HepG2 (cell line): ENCODE measurements around the gene TAF13. TPM values are rescaled to one million over a fixed set of nuclear protein-coding genes. Genes with fewer than 3 reads are reported as not detected.
A peak's percentile ranks its signal among the peaks of the same experiment; 100 is the strongest.

ENCODE experiments used
- CBX5 ChIP-seq: sonication (generic); formaldehyde crosslinking; IDR thresholded peaks from 2 replicates; pipeline ENCODE4 v1.4.0; 2020; ENCODE audit warnings: missing genetic modification reagents, borderline replicate concordance
- FUBP1 ChIP-seq: sonication (generic); formaldehyde crosslinking; IDR thresholded peaks from 2 replicates; pipeline ENCODE4 v1.5.1; 2020; ENCODE audit warnings: missing genetic modification reagents, mild to moderate bottlenecking, borderline replicate concordance
- HDAC2 ChIP-seq: sonication (generic); formaldehyde crosslinking; IDR thresholded peaks from 2 replicates; pipeline ENCODE4 v1.4.0; 2020; ENCODE audit warnings: missing genetic modification reagents
- HMG20A ChIP-seq: IDR thresholded peaks from 2 replicates; pipeline ENCODE4 v1.6.1; 2016; ENCODE audit warnings: borderline replicate concordance
- IKZF5 ChIP-seq: IDR thresholded peaks from 2 replicates; pipeline ENCODE4 v1.6.1; 2018; ENCODE audit warnings: missing genetic modification reagents, mild to moderate bottlenecking, missing compliant biosample characterization
- IRF9 ChIP-seq: sonication (generic); formaldehyde crosslinking; IDR thresholded peaks from 2 replicates; pipeline ENCODE4 v1.8.0; 2022; ENCODE audit warnings: missing genetic modification reagents, mild to moderate bottlenecking, borderline replicate concordance
- LBX2 ChIP-seq: sonication (generic); formaldehyde crosslinking; IDR thresholded peaks from 2 replicates; pipeline ENCODE4 v1.5.0; 2020; ENCODE audit warnings: missing genetic modification reagents, mild to moderate bottlenecking, borderline replicate concordance
- MEF2D ChIP-seq: sonication (generic); formaldehyde crosslinking; IDR thresholded peaks from 2 replicates; pipeline ENCODE4 v1.5.1; 2020; ENCODE audit warnings: mild to moderate bottlenecking, missing genetic modification reagents
- MTA3 ChIP-seq: sonication (generic); formaldehyde crosslinking; IDR thresholded peaks from 2 replicates; pipeline ENCODE4 v1.4.0; 2020; ENCODE audit warnings: missing genetic modification reagents
- SNAPC2 ChIP-seq: sonication (generic); formaldehyde crosslinking; IDR thresholded peaks from 2 replicates; pipeline ENCODE4 v1.8.1; 2022; ENCODE audit warnings: mild to moderate bottlenecking, missing genetic modification reagents
- TCF7 ChIP-seq: sonication (generic); IDR thresholded peaks from 2 replicates; pipeline ENCODE4 v1.6.1; 2016; ENCODE audit warnings: antibody characterized with exemption, low read depth
- ZBTB25 ChIP-seq: IDR thresholded peaks from 2 replicates; pipeline ENCODE4 v1.6.1; 2018; ENCODE audit warnings: missing genetic modification reagents
- ZFP37 ChIP-seq: sonication (generic); formaldehyde crosslinking; IDR thresholded peaks from 2 replicates; pipeline ENCODE4 v1.4.0; 2020; ENCODE audit warnings: missing genetic modification reagents, borderline replicate concordance
- ZNF138 ChIP-seq: sonication (generic); formaldehyde crosslinking; IDR thresholded peaks from 2 replicates; pipeline ENCODE4 v1.5.0; 2020; ENCODE audit warnings: mild to moderate bottlenecking, low read depth, missing genetic modification reagents
- ZNF292 ChIP-seq: sonication (generic); formaldehyde crosslinking; IDR thresholded peaks from 2 replicates; pipeline ENCODE4 v1.8.1; 2022; ENCODE audit warnings: mild to moderate bottlenecking, low read depth, missing genetic modification reagents, borderline replicate concordance
- ZNF362 ChIP-seq: sonication (generic); formaldehyde crosslinking; IDR thresholded peaks from 2 replicates; pipeline ENCODE4 v1.4.0; 2020; ENCODE audit warnings: missing genetic modification reagents, mild to moderate bottlenecking, borderline replicate concordance
- ZNF382 ChIP-seq: sonication (generic); formaldehyde crosslinking; IDR thresholded peaks from 2 replicates; pipeline ENCODE4 v1.5.0; 2020; ENCODE audit warnings: missing genetic modification reagents, mild to moderate bottlenecking, borderline replicate concordance
- ZNF7 ChIP-seq: IDR thresholded peaks from 2 replicates; pipeline ENCODE4 v1.6.1; 2016; ENCODE audit warnings: missing biosample characterization, missing genetic modification reagents
- ZZZ3 ChIP-seq: sonication (generic); formaldehyde crosslinking; IDR thresholded peaks from 2 replicates; pipeline ENCODE4 v1.4.0; 2020; ENCODE audit warnings: missing genetic modification reagents, mild to moderate bottlenecking, borderline replicate concordance
- polyA plus RNA-seq, 8 experiments: library from polyadenylated mRNA; depleted of rRNA in 3 of 8; stranded (reverse) in 7 of 8; unstranded in 1 of 8; fragments of >200 nt; fragmentation: Illumina TruSeq in 4 of 8; extraction: Trizol in 4 of 8; gene quantifications; 2 replicates each; pipeline versions ENCODE4 v1.2.1 to v1.2.3, GENCODE V29; 2011 to 2016; ENCODE audit warnings: low read depth in 4 of 8, missing spikeins in 1 of 8, mixed read lengths in 1 of 8; ENCODE audit not compliant: insufficient read depth in 1 of 8
- total RNA-seq, 5 experiments: library from RNA; depleted of rRNA; stranded (reverse); fragments of >200 nt; fragmentation: Illumina TruSeq; extraction: Trizol; gene quantifications; 2 replicates each; pipeline ENCODE4 v1.2.3, GENCODE V29; 2016; ENCODE audit warnings: low read depth in 1 of 5

TAF13 gene
- total and polyA plus RNA-seq, 2 of the 13 experiments (the other 11 are each of a cell fraction or from before 2014, with no cell fraction given), result 11.5 to 36.3 TPM

GRCh38 chr1:109090196-109091077, 14.6 kb upstream of the TAF13 start, which contains the start of gene TMEM167B (continued):
- TF ChIP-seq HDAC2 (CRISPR knock-in tag), result peak; percentile 87
- TF ChIP-seq ZZZ3 (CRISPR knock-in tag), result peak; percentile 65; the same call in 1 of the 2 replicates
- peak; percentile 88; the same call in 1 of the 2 replicates for TF ChIP-seq IRF9 (CRISPR knock-in tag)
- TF ChIP-seq LBX2, result 0 out of 2 replicates have a peak, but pooled peaks have one; percentile 49
- TF ChIP-seq HMG20A, result no peak
- no peak for TF ChIP-seq MTA3 (CRISPR knock-in tag)
- TF ChIP-seq IKZF5 (CRISPR knock-in tag), result peak; percentile 72
- TF ChIP-seq ZBTB25, result peak; percentile 91
- TF ChIP-seq ZNF382, result no peak
- peak; percentile 59; the same call in 1 of the 2 replicates for TF ChIP-seq ZNF362
- peak; percentile 53; the same call in 1 of the 2 replicates for TF ChIP-seq FUBP1 (CRISPR knock-in tag)
- TF ChIP-seq TCF7, result no peak
- no peak for TF ChIP-seq ZNF7 (CRISPR knock-in tag)
- TF ChIP-seq MEF2D (CRISPR knock-in tag), result peak; percentile 77; the same call in 1 of the 2 replicates
- no peak for TF ChIP-seq SNAPC2 (CRISPR knock-in tag)
- TF ChIP-seq CBX5, result peak; percentile 92; the same call in 1 of the 2 replicates
- TF ChIP-seq ZNF292 (CRISPR knock-in tag), result peak; percentile 75
- no peak for TF ChIP-seq ZFP37 (CRISPR knock-in tag)
- 0 out of 2 replicates have a peak, but pooled peaks have one; percentile 92 for TF ChIP-seq ZNF138 (CRISPR knock-in tag)
